Pons (tissue), 1 donor: ENCODE measurements around the gene PEG3.
"Not testable (repeated sequence)": the region's sequence is repeated elsewhere in the genome, so short reads cannot be mapped to it uniquely, and the experiment has no call there.

Source experiments
- DNase-seq: peaks from one replicate; pipeline ENCODE4 v3.0.0-alpha.2; 2016; ENCODE audit warnings: low spot score

Gene PEG3

GRCh38 chr19:56840451-56841192 is at the start of gene PEG3, which contains the start of gene ZIM2:
Gene PEG3, minus strand, starts transcription at chr19:56840726. Its CDS starts 16,071 bp downstream, at chr19:56824655.
Gene ZIM2, minus strand, starts transcription at chr19:56840726. Its CDS starts 16,449 bp downstream, at chr19:56824277.
- peak; percentile 71 for DNase-seq

GRCh38 chr19:56885173-56885985 is 44.9 kb upstream of the PEG3 start:
- DNase-seq, result no peak

GRCh38 chr19:56884441-56884840 is 43.9 kb upstream of the PEG3 start:
- no peak for DNase-seq

- no peak for DNase-seq
Measured at GRCh38 chr19:56880592-56881190, 40.2 kb upstream of the PEG3 start.

- no peak for DNase-seq
Measured at GRCh38 chr19:56877069-56877715, 36.7 kb upstream of the PEG3 start.

- no peak for DNase-seq
Measured at GRCh38 chr19:56875717-56876116, 35.2 kb upstream of the PEG3 start.

- no peak for DNase-seq
Measured at GRCh38 chr19:56874530-56874929, 34.0 kb upstream of the PEG3 start.

- DNase-seq, result no peak
Measured at GRCh38 chr19:56873493-56873892, 33.0 kb upstream of the PEG3 start.

GRCh38 chr19:56869886-56870285 is 29.4 kb upstream of the PEG3 start:
- no peak for DNase-seq

GRCh38 chr19:56868446-56868845 is 27.9 kb upstream of the PEG3 start:
- no peak for DNase-seq

- DNase-seq, result no peak
Measured at GRCh38 chr19:56866538-56866937, 26.0 kb upstream of the PEG3 start.

GRCh38 chr19:56864443-56865125 is 24.1 kb upstream of the PEG3 start:
- no peak for DNase-seq

GRCh38 chr19:56862741-56863140 is 22.2 kb upstream of the PEG3 start:
- DNase-seq, result no peak

GRCh38 chr19:56860409-56860808 is 19.9 kb upstream of the PEG3 start:
- not testable (repeated sequence) for DNase-seq

- DNase-seq, result no peak
Measured at GRCh38 chr19:56858026-56858425, 17.5 kb upstream of the PEG3 start.

- DNase-seq, result no peak
Measured at GRCh38 chr19:56856822-56857221, 16.3 kb upstream of the PEG3 start.

- not testable (repeated sequence) for DNase-seq
Measured at GRCh38 chr19:56852361-56852760, 11.8 kb upstream of the PEG3 start.

- no peak for DNase-seq
Measured at GRCh38 chr19:56848166-56848565, 7.6 kb upstream of the PEG3 start.

GRCh38 chr19:56842412-56842811 is 1.9 kb upstream of the PEG3 start:
- DNase-seq, result no peak

GRCh38 chr19:56841193-56841543 is 642 bp upstream of the PEG3 start:
- DNase-seq, result no peak

- DNase-seq, result no peak
Measured at GRCh38 chr19:56839652-56840450, 675 bp downstream of the PEG3 start.
